ENCODE data around the gene CDKN2D.
A peak's percentile ranks its signal among the peaks of the same experiment; 100 is the strongest.
"Not testable (repeated sequence)": the region's sequence is repeated elsewhere in the genome, so short reads cannot be mapped to it uniquely, and the experiment has no call there.

CDKN2D gene

GRCh38 chr19:10580979-10581631, 12.3 kb upstream of the CDKN2D start:
- peak; percentile 93 for DNase-seq

GRCh38 chr19:10577951-10578350, 9.2 kb upstream of the CDKN2D start:
- no peak for DNase-seq

- no peak for DNase-seq
Measured at GRCh38 chr19:10575011-10575716, 6.4 kb upstream of the CDKN2D start.

GRCh38 chr19:10574462-10574861, 5.7 kb upstream of the CDKN2D start:
- no peak for DNase-seq

- not testable (repeated sequence) for DNase-seq
Measured at GRCh38 chr19:10573793-10574192, 5.0 kb upstream of the CDKN2D start.

GRCh38 chr19:10568062-10568825, 535 bp downstream of the CDKN2D start:
- no peak for DNase-seq

GRCh38 chr19:10567656-10568055, 1.1 kb downstream of the CDKN2D start:
- no peak for DNase-seq

- peak; percentile 56 for DNase-seq
Measured at GRCh38 chr19:10566658-10567410, 1.9 kb downstream of the CDKN2D start.

GRCh38 chr19:10566408-10566657, 2.4 kb downstream of the CDKN2D start:
- DNase-seq = no peak

- peak; percentile 99 for DNase-seq
Measured at GRCh38 chr19:10565567-10566407, 3.0 kb downstream of the CDKN2D start, which contains the start of gene KRI1. KRI1 (minus strand) TSS chr19:10566010; CDS start chr19:10565999, 11 bp downstream.

GRCh38 chr19:10565028-10565566, 3.7 kb downstream of the CDKN2D start:
- DNase-seq = peak; percentile 67

GRCh38 chr19:10562609-10563008, 6.2 kb downstream of the CDKN2D start:
- DNase-seq = no peak

- no peak for DNase-seq
Measured at GRCh38 chr19:10560154-10560553, 8.6 kb downstream of the CDKN2D start.

- no peak for DNase-seq
Measured at GRCh38 chr19:10557603-10558197, 11.1 kb downstream of the CDKN2D start.

GRCh38 chr19:10555610-10555973, 13.2 kb downstream of the CDKN2D start:
- DNase-seq = no peak

GRCh38 chr19:10554760-10555609, 13.8 kb downstream of the CDKN2D start:
- no peak for DNase-seq

- peak; percentile 64 for DNase-seq
Measured at GRCh38 chr19:10553943-10554381, 14.8 kb downstream of the CDKN2D start.

GRCh38 chr19:10553087-10553667, 15.6 kb downstream of the CDKN2D start:
- no peak for DNase-seq

- no peak for DNase-seq
Measured at GRCh38 chr19:10552510-10553053, 16.2 kb downstream of the CDKN2D start.

Measured in activated T-cell treated with anti-CD3 and anti-CD28 coated beads, Interleukin-2, amount 50 U/mL, for 1 hour (primary cell).